ENCODE data around the gene SLC22A31.

SLC22A31 gene

DNA sequence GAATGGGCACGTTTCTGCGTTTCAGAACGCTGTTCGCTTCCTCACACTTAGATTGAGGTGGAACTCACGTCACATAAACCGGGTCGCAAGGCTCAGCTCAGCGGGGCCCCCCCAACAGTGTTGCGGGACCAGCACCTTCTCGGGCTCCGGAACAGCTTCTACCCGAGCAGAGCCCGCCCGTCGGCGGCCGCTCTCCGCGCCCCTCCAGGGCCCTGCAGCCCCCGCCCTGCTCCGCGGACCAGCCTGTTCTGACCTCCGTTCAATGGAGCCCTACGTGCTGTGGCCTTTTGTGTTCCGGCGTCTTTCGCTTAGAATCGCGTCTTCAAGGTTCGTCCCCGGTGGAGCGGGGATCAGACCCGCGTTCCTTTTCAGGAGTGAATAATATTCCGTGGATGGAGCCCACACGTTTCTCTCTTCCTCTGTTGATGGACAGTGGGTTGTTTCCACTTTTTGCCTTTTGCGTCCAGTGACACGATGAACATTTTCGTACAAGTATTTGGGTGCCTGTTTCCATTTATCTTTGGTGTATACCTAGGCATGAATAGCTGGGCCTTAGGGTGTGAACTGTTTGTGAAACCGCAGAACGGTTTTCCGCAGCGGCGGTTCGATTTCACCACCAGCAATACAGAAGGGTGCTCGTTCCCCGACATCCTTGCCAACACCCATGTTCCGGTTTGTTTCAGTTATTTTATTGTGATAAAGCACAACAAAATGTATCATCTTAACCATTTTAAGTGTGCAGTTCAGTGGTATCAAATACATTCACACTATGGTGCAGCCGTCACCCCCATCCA is 2.3 kb upstream of the SLC22A31 start:
- no peak for DNase-seq (ENCODE audit: low read depth)
- H3K4me3 ChIP-seq (ENCODE audit: control insufficient read depth, low read depth, low read length), result no peak overlapping the region
- TF ChIP-seq, protein P1, sequence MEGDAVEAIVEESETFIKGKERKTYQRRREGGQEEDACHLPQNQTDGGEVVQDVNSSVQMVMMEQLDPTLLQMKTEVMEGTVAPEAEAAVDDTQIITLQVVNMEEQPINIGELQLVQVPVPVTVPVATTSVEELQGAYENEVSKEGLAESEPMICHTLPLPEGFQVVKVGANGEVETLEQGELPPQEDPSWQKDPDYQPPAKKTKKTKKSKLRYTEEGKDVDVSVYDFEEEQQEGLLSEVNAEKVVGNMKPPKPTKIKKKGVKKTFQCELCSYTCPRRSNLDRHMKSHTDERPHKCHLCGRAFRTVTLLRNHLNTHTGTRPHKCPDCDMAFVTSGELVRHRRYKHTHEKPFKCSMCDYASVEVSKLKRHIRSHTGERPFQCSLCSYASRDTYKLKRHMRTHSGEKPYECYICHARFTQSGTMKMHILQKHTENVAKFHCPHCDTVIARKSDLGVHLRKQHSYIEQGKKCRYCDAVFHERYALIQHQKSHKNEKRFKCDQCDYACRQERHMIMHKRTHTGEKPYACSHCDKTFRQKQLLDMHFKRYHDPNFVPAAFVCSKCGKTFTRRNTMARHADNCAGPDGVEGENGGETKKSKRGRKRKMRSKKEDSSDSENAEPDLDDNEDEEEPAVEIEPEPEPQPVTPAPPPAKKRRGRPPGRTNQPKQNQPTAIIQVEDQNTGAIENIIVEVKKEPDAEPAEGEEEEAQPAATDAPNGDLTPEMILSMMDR (conservative IDR thresholded peaks at IDR 0.05; ENCODE audit: control insufficient read depth, insufficient read depth, low read depth, low read length), result no peak

DNA sequence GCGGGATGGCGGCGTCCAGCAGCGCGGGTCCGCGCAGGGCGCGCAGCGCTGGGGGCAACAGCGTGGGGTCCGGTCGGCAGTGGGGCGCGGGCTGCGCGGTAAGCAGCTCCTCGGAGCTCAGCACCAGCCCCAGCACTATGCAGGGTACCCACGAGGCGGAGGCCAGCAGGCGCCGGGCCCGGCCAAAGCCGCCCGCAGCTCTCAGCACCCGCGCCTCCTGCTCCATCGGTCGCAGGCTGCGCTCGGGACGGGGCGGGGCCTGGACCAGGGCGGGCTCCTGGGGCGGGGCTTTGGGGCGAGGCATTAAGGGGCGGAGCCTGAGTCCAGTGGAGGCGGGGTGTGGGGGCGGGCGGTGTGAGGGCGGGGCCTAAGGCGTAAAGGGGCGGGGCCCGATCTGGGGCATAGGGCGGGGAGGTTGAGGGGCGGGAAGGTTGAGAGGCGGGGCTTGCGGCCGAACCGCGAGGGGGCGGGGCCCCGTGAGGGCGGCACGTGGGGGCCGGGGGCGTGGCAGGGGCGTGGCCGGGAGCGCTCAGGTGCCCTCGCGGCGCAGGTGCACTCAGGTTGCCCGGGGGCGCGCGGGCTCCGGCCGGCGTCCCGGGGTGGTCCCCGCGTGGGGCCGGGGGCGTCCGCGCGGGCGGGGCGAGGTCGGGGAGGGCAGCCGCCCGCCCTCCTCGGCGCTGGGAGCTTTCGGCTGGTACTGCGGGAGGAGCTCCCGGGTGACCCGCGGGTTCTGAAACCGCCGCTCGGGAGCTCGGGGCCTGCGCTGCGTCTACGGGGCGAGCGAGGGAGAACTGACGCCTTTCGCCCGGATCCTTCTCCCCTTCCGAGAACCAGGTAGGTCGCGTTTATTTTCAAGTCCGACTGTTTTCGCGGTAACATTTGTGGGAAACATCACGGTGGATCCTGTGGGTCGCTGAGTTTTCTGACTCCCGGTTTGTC is 1.4 kb upstream of the SLC22A31 start:
- peak; percentile 57 for DNase-seq (ENCODE audit: low read depth)
- TF ChIP-seq, protein P1 (conservative IDR thresholded peaks at IDR 0.05; ENCODE audit: control insufficient read depth, insufficient read depth, low read depth, low read length), result no peak
- H3K4me3 ChIP-seq (ENCODE audit: control insufficient read depth, low read depth, low read length), result no peak overlapping the region

DNA sequence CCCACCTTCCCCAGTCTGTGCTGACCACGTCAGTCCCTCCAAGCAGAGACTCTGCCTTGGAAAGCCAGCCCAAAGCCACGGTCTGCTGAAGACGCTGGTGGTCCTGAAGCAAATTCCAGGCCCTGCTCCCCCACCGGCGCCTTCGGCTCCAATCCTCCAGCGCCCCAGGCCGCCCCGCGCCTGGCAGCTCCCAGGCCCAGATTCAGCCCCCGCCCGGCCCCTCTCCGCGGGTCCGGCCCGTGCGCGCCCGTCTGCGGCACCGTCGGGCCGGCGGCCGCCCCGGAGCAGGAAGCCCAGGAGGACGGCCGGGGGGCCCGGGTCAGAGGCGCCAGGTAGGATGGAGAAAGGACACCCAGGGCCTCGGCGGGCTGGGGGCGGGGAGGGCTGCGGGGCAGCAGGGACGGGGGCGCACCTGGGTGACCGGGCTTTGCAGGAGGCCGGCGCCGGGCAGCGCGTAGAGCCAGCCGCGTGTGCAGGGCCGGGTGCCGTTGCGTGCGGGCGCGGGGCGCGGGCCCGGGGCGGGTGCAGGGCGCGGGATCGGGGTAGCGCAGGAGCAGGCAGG is 594 bp upstream of the SLC22A31 start:
- TF ChIP-seq, protein P1 (conservative IDR thresholded peaks at IDR 0.05; ENCODE audit: control insufficient read depth, insufficient read depth, low read depth, low read length), result no peak
- no peak overlapping the region for H3K4me3 ChIP-seq (ENCODE audit: control insufficient read depth, low read depth, low read length)
- no peak for DNase-seq (ENCODE audit: low read depth)

DNA sequence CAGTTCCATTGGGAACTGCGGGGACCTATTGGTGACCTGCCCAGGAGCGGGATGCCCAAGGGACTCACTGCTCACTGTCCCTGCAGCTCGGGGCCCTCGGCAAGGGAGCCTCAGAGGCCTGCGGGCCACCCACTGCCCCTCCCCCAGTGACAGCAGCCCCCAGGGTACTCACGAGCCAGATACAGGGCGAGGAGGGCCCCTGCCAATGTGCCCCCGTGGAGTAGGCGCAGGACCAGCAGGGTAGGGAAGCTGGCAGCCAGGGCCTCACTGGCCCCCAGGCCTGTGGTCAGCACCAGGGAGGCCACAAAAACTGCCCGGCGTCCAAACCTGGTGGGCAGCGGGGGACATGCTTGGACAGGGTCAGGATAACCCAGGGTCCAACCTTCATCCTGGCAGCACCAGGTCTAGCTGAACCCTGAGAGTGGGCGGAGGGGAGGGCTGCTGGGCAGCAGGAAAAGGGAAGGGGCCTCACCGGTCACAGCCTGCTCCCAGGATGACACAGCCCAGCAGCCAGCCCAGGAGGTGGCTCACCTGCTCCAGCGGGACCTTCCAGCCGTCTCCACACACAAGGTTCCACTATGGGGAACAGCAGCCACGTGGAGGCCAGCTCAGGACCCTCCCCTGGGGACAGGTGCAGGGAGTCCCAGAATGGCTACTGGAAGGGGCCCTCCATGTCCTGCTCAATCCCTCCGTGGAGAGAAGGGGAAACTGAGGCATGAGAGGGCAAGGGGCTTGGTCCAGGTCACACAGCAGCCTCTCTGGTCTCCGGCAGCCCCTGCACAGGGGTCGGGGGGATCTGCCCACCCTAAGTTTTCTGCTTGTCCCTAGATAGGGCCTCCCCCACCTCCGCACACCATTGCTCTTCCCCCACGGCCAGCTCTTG is 855 bp downstream of the SLC22A31 start:
- H3K4me3 ChIP-seq (ENCODE audit: control insufficient read depth, low read depth, low read length), result no peak overlapping the region
- TF ChIP-seq, protein P1 (conservative IDR thresholded peaks at IDR 0.05; ENCODE audit: control insufficient read depth, insufficient read depth, low read depth, low read length), result no peak

DNA sequence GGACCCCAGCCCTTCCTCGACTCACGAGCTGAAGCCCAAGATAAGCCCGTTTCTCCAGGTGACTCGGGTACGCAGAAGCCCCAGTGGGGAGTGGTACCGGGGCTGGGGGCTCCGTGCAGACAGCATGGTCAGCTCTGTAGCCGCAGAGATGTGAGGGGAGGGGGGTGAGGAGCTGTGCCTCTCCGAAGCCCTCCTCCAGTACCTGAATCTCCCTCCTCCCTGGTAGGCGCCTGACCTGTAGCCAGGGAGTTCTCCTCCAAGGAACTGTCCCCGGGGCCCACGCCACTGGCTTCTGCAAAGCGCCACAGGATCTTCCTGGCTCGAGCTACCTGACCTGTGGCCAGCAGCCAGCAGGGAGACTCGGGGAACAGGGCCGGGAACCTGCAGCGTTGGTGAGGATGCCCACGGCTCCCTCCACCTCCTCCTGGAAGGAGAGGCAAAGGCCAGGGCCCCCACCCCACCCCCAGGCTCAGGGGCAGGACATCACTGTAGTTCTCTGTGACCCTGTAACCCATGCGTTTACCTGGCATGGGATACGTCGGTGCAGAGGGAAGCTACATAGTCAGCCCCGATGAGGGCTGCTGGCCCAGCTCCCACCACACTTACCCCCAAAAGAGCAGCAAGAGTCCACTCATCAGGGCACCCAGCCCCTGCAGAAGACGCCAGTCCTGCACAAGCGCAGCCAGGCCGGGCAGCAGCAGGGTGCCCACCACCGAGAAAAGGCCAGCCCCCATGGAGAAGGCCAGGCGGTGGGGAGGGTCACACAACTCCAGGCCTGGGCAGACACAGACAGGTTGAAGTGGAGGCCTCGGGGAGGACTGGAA is 1.7 kb downstream of the SLC22A31 start:
- no peak for DNase-seq (ENCODE audit: low read depth)
- H3K4me3 ChIP-seq (ENCODE audit: control insufficient read depth, low read depth, low read length), result no peak overlapping the region
- TF ChIP-seq, protein P1 (conservative IDR thresholded peaks at IDR 0.05; ENCODE audit: control insufficient read depth, insufficient read depth, low read depth, low read length), result no peak

More for the DNA sequence above, 855 bp downstream of the SLC22A31 start:
- no peak for DNase-seq (ENCODE audit: low read depth)
